ENCODE results near the gene HCFC1. TPM values are rescaled to one million over a fixed set of nuclear protein-coding genes. Genes with fewer than 3 reads are reported as not detected.

The HCFC1 gene
- total and polyA plus RNA-seq, 9 donors = 13.3 to 62.5 (median 43.2) TPM

GRCh38 chrX:153906126-153906917, 65.3 kb downstream of the HCFC1 start:
- Histone ChIP-seq H3K4me3 (no peak overlapping the region), H3K9me3 (no peaks in the 10 kb centered on the region), H3K36me3 (no peaks in the 10 kb centered on the region), H3K27ac (no peak overlapping the region), H3K4me1 (ENCODE audit: insufficient read depth) (no peaks in the 10 kb centered on the region), H3K27me3 (no peaks in the 10 kb centered on the region)
- no peak for DNase-seq
- intact Hi-C loops (cut with DNase I) = no loop called here
- WGBS, 3 donors = 71 to 79% (median 73%) methylated on average over 24 to 27 of the region's 27 CpGs
- TF ChIP-seq CTCF (IDR thresholded peaks at IDR 0.05) (no peak), POLR2A (IDR thresholded peaks at IDR 0.05) (no peak), EP300 (IDR thresholded peaks at IDR 0.05) (no peak)

- Histone ChIP-seq H3K9me3 (no peaks in the 10 kb centered on the region), H3K27ac (no peak overlapping the region), H3K36me3 (no peaks in the 10 kb centered on the region), H3K4me3 (no peak overlapping the region), H3K4me1 (ENCODE audit: insufficient read depth) (no peaks in the 10 kb centered on the region), H3K27me3 (no peaks in the 10 kb centered on the region)
- TF ChIP-seq CTCF (IDR thresholded peaks at IDR 0.05) (no peak), EP300 (IDR thresholded peaks at IDR 0.05) (no peak), POLR2A (IDR thresholded peaks at IDR 0.05) (no peak)
- intact Hi-C loops (cut with DNase I) = no loop called here
- WGBS, 3 donors = 85 to 89% (median 86%) methylated on average over 28 to 32 of the region's 32 CpGs
- DNase-seq = peak in 1 of 5 donors; percentile 14
These were observed 66.0 kb downstream of the HCFC1 start for GRCh38 chrX:153905481-153906095.

- Histone ChIP-seq H3K9me3 (no peaks in the 10 kb centered on the region), H3K36me3 (no peaks in the 10 kb centered on the region), H3K27me3 (no peaks in the 10 kb centered on the region), H3K4me1 (ENCODE audit: insufficient read depth) (no peaks in the 10 kb centered on the region), H3K4me3 (no peak within 1 kb of the TSS), H3K27ac (no peak within 1 kb of the TSS)
- DNase-seq = peak in 1 of 5 donors; percentile 19
- intact Hi-C loops (cut with DNase I) = no loop called here
- 50 to 66% (median 51%) methylated on average over 25 to 26 of the region's 26 CpGs for WGBS, 3 donors
- TF ChIP-seq EP300 (IDR thresholded peaks at IDR 0.05) (no peak), POLR2A (IDR thresholded peaks at IDR 0.05) (no peak), CTCF (IDR thresholded peaks at IDR 0.05) (no peak)
These were observed 67.3 kb downstream of the HCFC1 start, which contains the start of gene AVPR2 for GRCh38 chrX:153903991-153904957. Gene AVPR2 (plus strand): TSS chrX:153904673. CDS start chrX:153905146, 473 bp downstream.

All from ovary (tissue), 9 donors.